Measurements from ENCODE around the gene RHO.

- TF ChIP-seq CTCF (IDR thresholded peaks at IDR 0.05 in 4 of 5, conservative IDR thresholded peaks at IDR 0.05 in 1 of 5) (no peak), POLR2A (IDR thresholded peaks at IDR 0.05) (no peak)
Measured at GRCh38 chr3:129517516-129517915, 10.9 kb upstream of the RHO start.
